ENCODE measurements around the gene C1orf115.

Gene C1orf115

GRCh38 chr1:220687809-220688208 is 2.4 kb upstream of the C1orf115 start:
- peaks cover 10 to 12% of the 10 kb centered on the region in 2 experiments for H3K4me1 ChIP-seq (ENCODE audit: control insufficient read depth in 1 of 2, insufficient read depth in 1 of 2, low read depth in 1 of 2, low read length in 1 of 2)
- H3K4me3 ChIP-seq (ENCODE audit: low read depth in 1 of 2, low read length in 1 of 2): no peak overlapping the region
- H3K27ac ChIP-seq: no peak overlapping the region
- no peaks in the 10 kb centered on the region for H3K36me3 ChIP-seq
- H3K27me3 ChIP-seq: peaks cover 42% of the 10 kb centered on the region
- H3K9me3 ChIP-seq: no peaks in the 10 kb centered on the region
- no peak for TF ChIP-seq CTCF (IDR thresholded peaks at IDR 0.05)

GRCh38 chr1:220689666-220690065 is 497 bp upstream of the C1orf115 start:
- H3K4me3 ChIP-seq (ENCODE audit: low read depth in 1 of 2, low read length in 1 of 2): peak overlapping the region; percentile 59 to 68
- H3K4me1 ChIP-seq (ENCODE audit: control insufficient read depth in 1 of 2, insufficient read depth in 1 of 2, low read depth in 1 of 2, low read length in 1 of 2): peaks cover 10 to 12% of the 10 kb centered on the region in 2 experiments
- no peak for TF ChIP-seq CTCF (IDR thresholded peaks at IDR 0.05)

GRCh38 chr1:220691053-220691684 is 1.0 kb downstream of the C1orf115 start:
- H3K9me3 ChIP-seq: no peaks in the 10 kb centered on the region
- no peak for TF ChIP-seq CTCF (IDR thresholded peaks at IDR 0.05)
- no peak overlapping the region for H3K27ac ChIP-seq
- peaks cover 70% of the 10 kb centered on the region for H3K27me3 ChIP-seq
- peaks cover 10 to 12% of the 10 kb centered on the region in 2 experiments for H3K4me1 ChIP-seq (ENCODE audit: control insufficient read depth in 1 of 2, insufficient read depth in 1 of 2, low read depth in 1 of 2, low read length in 1 of 2)
- no peaks in the 10 kb centered on the region for H3K36me3 ChIP-seq
- H3K4me3 ChIP-seq (ENCODE audit: low read depth in 1 of 2, low read length in 1 of 2): peak overlapping the region in 1 of 2 experiments; percentile 68

More at GRCh38 chr1:220689666-220690065, 497 bp upstream of the C1orf115 start:
- no peaks in the 10 kb centered on the region for H3K36me3 ChIP-seq
- H3K27ac ChIP-seq: no peak overlapping the region
- H3K9me3 ChIP-seq: no peaks in the 10 kb centered on the region
- H3K27me3 ChIP-seq: peaks cover 61% of the 10 kb centered on the region

GRCh38 chr1:220692436-220693228 is 2.5 kb downstream of the C1orf115 start:
- Histone ChIP-seq H3K36me3 (no peaks in the 10 kb centered on the region), H3K4me3 (ENCODE audit: low read depth in 1 of 2, low read length in 1 of 2) (no peak overlapping the region), H3K27me3 (peaks cover 84% of the 10 kb centered on the region), H3K27ac (no peak overlapping the region), H3K9me3 (no peaks in the 10 kb centered on the region), H3K4me1 (ENCODE audit: control insufficient read depth in 1 of 2, insufficient read depth in 1 of 2, low read depth in 1 of 2, low read length in 1 of 2) (peaks cover 10 to 12% of the 10 kb centered on the region in 2 experiments)
- no peak for TF ChIP-seq CTCF (IDR thresholded peaks at IDR 0.05)

GRCh38 chr1:220694866-220695382 is 4.8 kb downstream of the C1orf115 start:
- no peak overlapping the region for H3K27ac ChIP-seq
- peaks cover 7 to 10% of the 10 kb centered on the region in 2 experiments for H3K4me1 ChIP-seq (ENCODE audit: control insufficient read depth in 1 of 2, insufficient read depth in 1 of 2, low read depth in 1 of 2, low read length in 1 of 2)
- H3K9me3 ChIP-seq: no peaks in the 10 kb centered on the region
- H3K36me3 ChIP-seq: no peaks in the 10 kb centered on the region
- no peak for TF ChIP-seq CTCF (IDR thresholded peaks at IDR 0.05)
- H3K4me3 ChIP-seq (ENCODE audit: low read depth in 1 of 2, low read length in 1 of 2): no peak overlapping the region
- peaks cover 85% of the 10 kb centered on the region for H3K27me3 ChIP-seq
